Trophoblast cell (in vitro differentiated cells and primary cell): ENCODE measurements around the gene LRRC1.

ENCODE experiments used
- DNase-seq, 2 donors: peaks; one replicate each; pipeline ENCODE4 v3.0.0-alpha.2; 2016
- H2AFZ ChIP-seq: 2 replicates; pipeline ENCODE4 v1.6.1; 2013; ENCODE audit warnings: low read length, moderate library complexity, mild to moderate bottlenecking; ENCODE audit not compliant: insufficient read depth, poor library complexity
- H2AK5ac ChIP-seq: 2 replicates; pipeline ENCODE4 v1.6.1; 2013; ENCODE audit warnings: mild to moderate bottlenecking, low read length
- H2BK120ac ChIP-seq: 2 replicates; pipeline ENCODE4 v1.6.1; 2013; ENCODE audit warnings: low read length, mild to moderate bottlenecking, moderate library complexity; ENCODE audit not compliant: insufficient read depth, poor library complexity
- H2BK12ac ChIP-seq: 2 replicates; pipeline ENCODE4 v1.6.1; 2013; ENCODE audit warnings: mild to moderate bottlenecking, low read length, moderate library complexity
- H2BK5ac ChIP-seq: 2 replicates; pipeline ENCODE4 v1.6.1; 2013; ENCODE audit warnings: low read length, low read depth, moderate library complexity, mild to moderate bottlenecking; ENCODE audit not compliant: poor library complexity
- H3K14ac ChIP-seq: 2 replicates; pipeline ENCODE4 v1.6.1; 2013; ENCODE audit warnings: mild to moderate bottlenecking, low read length
- H3K18ac ChIP-seq: 2 replicates; pipeline ENCODE4 v1.6.1; 2013; ENCODE audit warnings: mild to moderate bottlenecking, low read length
- H3K23ac ChIP-seq: 2 replicates; pipeline ENCODE4 v1.6.1; 2013; ENCODE audit warnings: low read length
- H3K27ac ChIP-seq: 2 replicates; pipeline ENCODE4 v1.5.1; 2013; ENCODE audit warnings: low read depth, mild to moderate bottlenecking, inconsistent platforms, low read length, moderate library complexity
- H3K27me3 ChIP-seq: 2 replicates; pipeline ENCODE4 v1.6.1; 2013; ENCODE audit warnings: inconsistent platforms, mild to moderate bottlenecking, low read length, moderate library complexity; ENCODE audit not compliant: insufficient read depth
- H3K36me3 ChIP-seq, 2 experiments: 1 replicate in 1 of 2; 2 replicates in 1 of 2; pipeline ENCODE4 v1.6.1; 2013; ENCODE audit warnings: low read length in 2 of 2, mild to moderate bottlenecking in 2 of 2, moderate library complexity in 1 of 2; ENCODE audit not compliant: insufficient read depth in 2 of 2, control insufficient read depth in 1 of 2
- H3K4ac ChIP-seq: 2 replicates; pipeline ENCODE4 v1.6.1; 2013; ENCODE audit warnings: low read depth, mild to moderate bottlenecking, low read length, moderate library complexity
- H3K4me1 ChIP-seq, 2 experiments: 1 replicate in 1 of 2; 2 replicates in 1 of 2; pipeline ENCODE4 v1.6.1; 2013; ENCODE audit warnings: low read length in 2 of 2, mild to moderate bottlenecking in 2 of 2, moderate library complexity in 1 of 2; ENCODE audit not compliant: insufficient read depth in 2 of 2, control insufficient read depth in 1 of 2
- H3K4me2 ChIP-seq: 2 replicates; pipeline ENCODE4 v1.6.1; 2013; ENCODE audit warnings: inconsistent platforms, mild to moderate bottlenecking, low read length, moderate library complexity
- H3K4me3 ChIP-seq: 2 replicates; pipeline ENCODE4 v1.5.1; 2013; ENCODE audit warnings: mild to moderate bottlenecking, low read depth, low read length, inconsistent platforms
- H3K79me1 ChIP-seq: one replicate; pipeline ENCODE4 v1.6.1; 2013; ENCODE audit warnings: low read length
- H3K79me2 ChIP-seq: 2 replicates; pipeline ENCODE4 v1.6.1; 2013; ENCODE audit warnings: low read length, mild to moderate bottlenecking; ENCODE audit not compliant: control insufficient read depth, insufficient read depth, poor library complexity
- H3K9ac ChIP-seq: 2 replicates; pipeline ENCODE4 v1.6.1; 2013; ENCODE audit warnings: mild to moderate bottlenecking, low read length
- H3K9me3 ChIP-seq: 2 replicates; pipeline ENCODE4 v1.6.1; 2013; ENCODE audit warnings: low read depth, mild to moderate bottlenecking, control low read depth, inconsistent platforms, low read length; ENCODE audit not compliant: insufficient read depth
- H4K12ac ChIP-seq: 2 replicates; pipeline ENCODE4 v1.6.1; 2013; ENCODE audit warnings: low read depth, mild to moderate bottlenecking, low read length, moderate library complexity
- H4K8ac ChIP-seq: 2 replicates; pipeline ENCODE4 v1.6.1; 2013; ENCODE audit warnings: low read depth, mild to moderate bottlenecking, low read length, moderate library complexity
- H4K91ac ChIP-seq: one replicate; pipeline ENCODE4 v1.6.1; 2013; ENCODE audit warnings: low read depth, mild to moderate bottlenecking, low read length, moderate library complexity
- WGBS: extraction: QIAGEN DNeasy Blood & Tissue Kit; methylation state at CpG from one replicate; pipeline ENCODE4 v1.1.7; 2013; ENCODE audit warnings: missing lambda C conversion rate; ENCODE audit not compliant: insufficient read length, insufficient coverage; ENCODE audit errors: extremely low coverage; 5-methylcytosine and 5-hydroxymethylcytosine counted together

The LRRC1 gene

GRCh38 chr6:53796791-53797190, 2.0 kb downstream of the LRRC1 start:
- no peak overlapping the region for H3K14ac ChIP-seq
- DNase-seq, result peak in 1 of 2 donors; percentile 21
- H4K8ac ChIP-seq, result no peak overlapping the region
- H3K79me1 ChIP-seq, result peaks cover 30% of the 10 kb centered on the region
- WGBS, result no CpG with 5 or more reads among the region's 5 CpGs
- no peak overlapping the region for H3K4me3 ChIP-seq
- no peaks in the 10 kb centered on the region for H3K9me3 ChIP-seq
- no peak overlapping the region for H4K12ac ChIP-seq
- H3K9ac ChIP-seq, result no peak overlapping the region
- no peak overlapping the region for H3K23ac ChIP-seq
- H3K79me2 ChIP-seq, result peaks cover 33% of the 10 kb centered on the region
- no peak overlapping the region for H2BK12ac ChIP-seq
- peaks cover 0 to 9% of the 10 kb centered on the region in 2 experiments for H3K4me1 ChIP-seq
- no peak overlapping the region for H3K18ac ChIP-seq
- no peak overlapping the region for H3K27ac ChIP-seq
- no peak overlapping the region for H4K91ac ChIP-seq
- no peak overlapping the region for H2AFZ ChIP-seq
- H3K27me3 ChIP-seq, result no peaks in the 10 kb centered on the region
- H3K4me2 ChIP-seq, result peak overlapping the region; percentile 85
- H3K4ac ChIP-seq, result peak overlapping the region; percentile 81
- no peak overlapping the region for H2BK120ac ChIP-seq
- H2BK5ac ChIP-seq, result no peak overlapping the region
- H3K36me3 ChIP-seq, result peaks cover 0 to 2% of the 10 kb centered on the region in 2 experiments
- H2AK5ac ChIP-seq, result no peak overlapping the region

GRCh38 chr6:53797304-53797703, 2.5 kb downstream of the LRRC1 start:
- H3K4me1 ChIP-seq, result peaks cover 0 to 9% of the 10 kb centered on the region in 2 experiments
- peaks cover 30% of the 10 kb centered on the region for H3K79me1 ChIP-seq
- no CpG with 5 or more reads among the region's 2 CpGs for WGBS
- no peaks in the 10 kb centered on the region for H3K27me3 ChIP-seq
- no peak overlapping the region for H2BK120ac ChIP-seq
- H3K27ac ChIP-seq, result no peak overlapping the region
- no peak overlapping the region for H2AFZ ChIP-seq
- H3K79me2 ChIP-seq, result peaks cover 38% of the 10 kb centered on the region
- H3K4ac ChIP-seq, result peak overlapping the region; percentile 63
- peak overlapping the region; percentile 13 for H3K4me2 ChIP-seq
- no peak overlapping the region for H3K4me3 ChIP-seq
- no peak for DNase-seq
- H4K91ac ChIP-seq, result no peak overlapping the region
- H2AK5ac ChIP-seq, result no peak overlapping the region
- H3K9ac ChIP-seq, result no peak overlapping the region
- no peaks in the 10 kb centered on the region for H3K9me3 ChIP-seq
- no peak overlapping the region for H3K23ac ChIP-seq
- H3K18ac ChIP-seq, result no peak overlapping the region
- H2BK12ac ChIP-seq, result no peak overlapping the region
- no peak overlapping the region for H4K8ac ChIP-seq
- no peak overlapping the region for H4K12ac ChIP-seq
- no peak overlapping the region for H3K14ac ChIP-seq
- H2BK5ac ChIP-seq, result no peak overlapping the region
- peaks cover 0 to 2% of the 10 kb centered on the region in 2 experiments for H3K36me3 ChIP-seq

- Histone ChIP-seq H4K12ac (no peak overlapping the region), H3K79me1 (peaks cover 19% of the 10 kb centered on the region), H3K4me1 (peaks cover 0 to 14% of the 10 kb centered on the region in 2 experiments), H3K4me3 (no peak overlapping the region), H3K18ac (no peak overlapping the region), H2BK5ac (no peak overlapping the region), H3K27me3 (no peaks in the 10 kb centered on the region), H3K79me2 (peaks cover 34% of the 10 kb centered on the region), H4K91ac (no peak overlapping the region), H3K27ac (no peak overlapping the region), H3K4me2 (no peak overlapping the region), H2AK5ac (no peak overlapping the region), H3K9ac (no peak overlapping the region), H3K23ac (no peak overlapping the region), H3K14ac (no peak overlapping the region), H4K8ac (no peak overlapping the region), H2BK120ac (no peak overlapping the region), H3K36me3 (peaks cover 0 to 2% of the 10 kb centered on the region in 2 experiments), H3K4ac (peak overlapping the region; percentile 95), H2AFZ (no peak overlapping the region), H3K9me3 (no peaks in the 10 kb centered on the region), H2BK12ac (no peak overlapping the region)
- WGBS, result no CpG with 5 or more reads among the region's 3 CpGs
- DNase-seq, result no peak
Measured at GRCh38 chr6:53799340-53799739, 4.5 kb downstream of the LRRC1 start.

GRCh38 chr6:53801022-53801421, 6.2 kb downstream of the LRRC1 start:
- Histone ChIP-seq H3K4me3 (no peak overlapping the region), H3K4me1 (peaks cover 7 to 23% of the 10 kb centered on the region in 2 experiments), H3K27me3 (no peaks in the 10 kb centered on the region), H4K91ac (no peak overlapping the region), H3K4me2 (no peak overlapping the region), H4K12ac (no peak overlapping the region), H3K27ac (no peak overlapping the region), H3K79me1 (peaks cover 6% of the 10 kb centered on the region), H3K18ac (no peak overlapping the region), H3K36me3 (peaks cover 0 to 2% of the 10 kb centered on the region in 2 experiments), H3K4ac (peak overlapping the region; percentile 82), H3K79me2 (peaks cover 27% of the 10 kb centered on the region), H2BK5ac (no peak overlapping the region), H2BK12ac (no peak overlapping the region), H3K9me3 (no peaks in the 10 kb centered on the region), H4K8ac (no peak overlapping the region), H2BK120ac (no peak overlapping the region), H3K23ac (no peak overlapping the region), H2AFZ (no peak overlapping the region), H3K14ac (no peak overlapping the region), H2AK5ac (no peak overlapping the region), H3K9ac (no peak overlapping the region)
- DNase-seq, result no peak
- no CpG with 5 or more reads among the region's 1 CpG for WGBS
